NT2/D1 (cell line): ENCODE data around the gene TNFSF15.

ENCODE experiments used
- SUZ12 ChIP-seq: IDR thresholded peaks from 2 replicates; pipeline ENCODE4 v1.6.1; 2011; ENCODE audit not compliant: insufficient read length, insufficient read depth; ENCODE audit errors: extremely low read depth
- YY1 ChIP-seq: IDR thresholded peaks from 2 replicates; pipeline ENCODE4 v1.6.1; 2011; ENCODE audit not compliant: insufficient read length, insufficient read depth
- ZNF274 ChIP-seq: IDR thresholded peaks from 2 replicates; pipeline ENCODE4 v1.6.1; 2011; ENCODE audit warnings: mild to moderate bottlenecking, low read depth, low read length

DNA sequence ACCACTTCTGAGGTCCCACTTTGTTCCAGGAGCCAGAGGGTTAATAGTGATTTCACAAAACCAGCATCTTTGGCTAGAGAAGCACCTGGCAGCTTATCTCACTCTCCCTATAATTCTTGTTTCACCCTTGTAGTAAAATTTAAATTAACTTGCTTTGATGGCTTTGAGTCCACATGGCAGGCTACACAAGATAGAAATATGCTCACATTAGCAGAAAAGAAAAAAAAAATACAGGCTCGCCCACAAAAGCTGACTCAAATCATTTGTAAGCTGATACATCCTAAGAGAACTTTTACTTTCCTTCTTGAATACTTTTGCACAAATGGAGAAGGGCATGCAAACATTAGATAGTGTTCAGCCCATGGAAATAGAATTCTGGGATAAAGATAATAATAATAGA lies 36.2 kb downstream of the TNFSF15 start:
- TF ChIP-seq YY1 (no peak), SUZ12 (no peak), ZNF274 (no peak)
